HepG2 (cell line): ENCODE data around the gene EPHB6. TPM values are rescaled to one million over a fixed set of nuclear protein-coding genes. Genes with fewer than 3 reads are reported as not detected.

Experiments used
- ATAC-seq: fragments of 200-7000 bp; cut with Tn5 transposase; 3 replicates; pipeline ENCODE4 v1.9.1; 2020; ENCODE audit warnings: mild to moderate bottlenecking, moderate library complexity
- BruUV-seq: library from RNA; stranded (reverse); fragments of 400-500 nt; replicated peaks from 2 replicates; lab custom pipeline; 2021; lab: Mats Ljungman, UMichigan
- CTCF ChIA-PET: fragments of 300-600 bp; formaldehyde crosslinking; extraction: SDS; loops from one replicate; lab custom pipeline; 2021; ENCODE audit warnings: low total read pairs, inconsistent platforms, low intra/inter-chr PET ratio; lab: Yijun Ruan, JAX
- POLR2A ChIA-PET: fragments of 350-600 bp; sonication (Branson Sonifier 250); formaldehyde crosslinking; loops from one replicate; lab custom pipeline; 2020; ENCODE audit warnings: antibody characterized with exemption, inconsistent platforms; lab: Yijun Ruan, JAX
- DNase-seq: peaks from one replicate; pipeline ENCODE4 v3.0.0-alpha.2; 2015; ENCODE audit warnings: low spot score
- FAIRE-seq: peaks from 3 replicates; lab custom pipeline; 2011; peaks lifted over from hg19 to GRCh38; lab: Jason Lieb, UNC
- H2AFZ ChIP-seq: one replicate; pipeline ENCODE4 v1.6.1; 2011; ENCODE audit warnings: low read length, inconsistent platforms
- H3K27ac ChIP-seq: fragments of 300-600 bp; 3 replicates; pipeline ENCODE4 v1.8.0; 2011; ENCODE audit warnings: mixed run types, mild to moderate bottlenecking, mixed read lengths, low read length, inconsistent platforms; ENCODE audit not compliant: insufficient read depth; ENCODE audit errors: extremely low read length
- H3K27me3 ChIP-seq, 2 experiments: fragments of 200-600 bp in 1 of 2; 2 replicates in 1 of 2; 3 replicates in 1 of 2; pipeline versions ENCODE4 v1.6.0 to v1.8.0; 2011; ENCODE audit warnings: low read length in 2 of 2, mild to moderate bottlenecking in 2 of 2, moderate library complexity in 2 of 2, inconsistent platforms in 1 of 2; ENCODE audit not compliant: insufficient read depth in 2 of 2, control insufficient read depth in 1 of 2
- H3K36me3 ChIP-seq, 2 experiments: fragments of 200-600 bp in 1 of 2; replicated peaks in 1 of 2; 2 replicates in 1 of 2; 3 replicates in 1 of 2; pipeline versions ENCODE4 v1.5.1 to v1.8.0; 2011; ENCODE audit warnings: low read length in 2 of 2, inconsistent platforms in 1 of 2; ENCODE audit not compliant: insufficient read depth in 2 of 2, control insufficient read depth in 1 of 2
- H3K4me1 ChIP-seq: 2 replicates; pipeline ENCODE4 v1.5.1; 2012; ENCODE audit warnings: low read length, inconsistent platforms; ENCODE audit not compliant: insufficient read depth
- H3K4me2 ChIP-seq: 2 replicates; pipeline ENCODE4 v1.6.0; 2011; ENCODE audit warnings: low read depth, low read length, inconsistent platforms
- H3K4me3 ChIP-seq, 3 experiments: fragments of 200-600 bp in 1 of 3; sonication (generic), shearing (Covaris generic) in 1 of 3; replicated peaks in 1 of 3; 2 replicates each; pipeline ENCODE4 v1.5.1; 2011 to 2016; ENCODE audit warnings: low read length in 3 of 3, inconsistent platforms in 2 of 3, low read depth in 2 of 3, mild to moderate bottlenecking in 2 of 3, control low read depth in 1 of 3, mixed read lengths in 1 of 3; ENCODE audit not compliant: insufficient read depth in 1 of 3
- H3K79me2 ChIP-seq: one replicate; pipeline ENCODE4 v1.6.1; 2011; ENCODE audit warnings: low read length, inconsistent platforms; ENCODE audit not compliant: insufficient read depth
- H3K9ac ChIP-seq: 2 replicates; pipeline ENCODE4 v1.6.0; 2011; ENCODE audit warnings: mild to moderate bottlenecking, low read depth, low read length, inconsistent platforms; ENCODE audit not compliant: insufficient read depth
- H3K9me3 ChIP-seq: 2 replicates; pipeline ENCODE4 v1.5.1; 2012; ENCODE audit warnings: mild to moderate bottlenecking, low read length
- H4K20me1 ChIP-seq: 2 replicates; pipeline ENCODE4 v1.6.0; 2011; ENCODE audit warnings: inconsistent platforms, mild to moderate bottlenecking, low read length, moderate library complexity; ENCODE audit not compliant: insufficient read depth
- IRF2 ChIP-seq: IDR thresholded peaks from 2 replicates; pipeline ENCODE4 v1.6.1; 2018; ENCODE audit warnings: missing genetic modification reagents, missing compliant biosample characterization
- PLSCR1 ChIP-seq: sonication (generic); formaldehyde crosslinking; IDR thresholded peaks from 2 replicates; pipeline ENCODE4 v1.5.0; 2020; ENCODE audit warnings: missing genetic modification reagents, mild to moderate bottlenecking, borderline replicate concordance
- POLR2A ChIP-seq, 2 experiments: IDR thresholded peaks; 2 replicates each; pipeline ENCODE4 v1.6.1; 2011; ENCODE audit warnings: low read depth in 2 of 2, low read length in 2 of 2, mild to moderate bottlenecking in 1 of 2, moderate library complexity in 1 of 2; ENCODE audit not compliant: insufficient read depth in 1 of 2
- PRMT3 ChIP-seq: sonication (generic); formaldehyde crosslinking; IDR thresholded peaks from 2 replicates; pipeline ENCODE4 v1.8.1; 2022; ENCODE audit warnings: low read depth, mild to moderate bottlenecking, moderate library complexity, missing genetic modification reagents, borderline replicate concordance
- RORA ChIP-seq: sonication (generic); formaldehyde crosslinking; IDR thresholded peaks from 2 replicates; pipeline ENCODE4 v1.5.0; 2020; ENCODE audit warnings: mild to moderate bottlenecking, missing genetic modification reagents, moderate library complexity
- SATB2 ChIP-seq: sonication (generic); formaldehyde crosslinking; IDR thresholded peaks from 2 replicates; pipeline ENCODE4 v1.5.0; 2020; ENCODE audit warnings: missing genetic modification reagents
- ZBTB14 ChIP-seq: sonication (generic); formaldehyde crosslinking; IDR thresholded peaks from 2 replicates; pipeline ENCODE4 v1.4.0; 2020; ENCODE audit warnings: missing genetic modification reagents
- ZBTB26 ChIP-seq: IDR thresholded peaks from 2 replicates; pipeline ENCODE4 v1.6.1; 2016; ENCODE audit warnings: missing compliant biosample characterization, missing genetic modification reagents, borderline replicate concordance
- ZMYM4 ChIP-seq: sonication (generic); formaldehyde crosslinking; IDR thresholded peaks from 2 replicates; pipeline ENCODE4 v1.8.1; 2023; ENCODE audit warnings: mild to moderate bottlenecking, missing genetic modification reagents
- ZNF251 ChIP-seq: sonication (generic); formaldehyde crosslinking; IDR thresholded peaks from 2 replicates; pipeline ENCODE4 v1.9.0; 2021; ENCODE audit warnings: mild to moderate bottlenecking, missing genetic modification reagents
- ZNF263 ChIP-seq: sonication (generic); formaldehyde crosslinking; IDR thresholded peaks from 2 replicates; pipeline ENCODE4 v1.4.0; 2020; ENCODE audit warnings: missing genetic modification reagents
- ZNF563 ChIP-seq: sonication (generic); formaldehyde crosslinking; IDR thresholded peaks from 2 replicates; pipeline ENCODE4 v1.8.0; 2022; ENCODE audit warnings: mild to moderate bottlenecking, moderate library complexity, missing genetic modification reagents
- ZNF609 ChIP-seq: sonication (generic); formaldehyde crosslinking; IDR thresholded peaks from 2 replicates; pipeline ENCODE4 v1.4.0; 2020; ENCODE audit warnings: mild to moderate bottlenecking, missing genetic modification reagents, borderline replicate concordance
- WGBS: methylation state at CpG from one replicate; pipeline ENCODE4 v1.1.6; 2017; ENCODE audit warnings: low lambda C conversion rate; 5-methylcytosine and 5-hydroxymethylcytosine counted together
- in situ Hi-C: cut with HindIII; loops from 2 replicates; pipeline ENCODE4 v1.10.0; 2017; ENCODE audit warnings: low pct_unique_long_range_greater_than_20kb; ENCODE audit not compliant: extremely low pct_ligation_motif_present
- intact Hi-C: fragments of 100-400 bp; cut with micrococcal nuclease; formaldehyde crosslinking; loops from one replicate; pipeline ENCODE4 v1.10.0; 2022; ENCODE audit not compliant: unreplicated experiment
- polyA plus RNA-seq, 8 experiments: library from polyadenylated mRNA; depleted of rRNA in 3 of 8; stranded (reverse) in 7 of 8; unstranded in 1 of 8; fragments of >200 nt; fragmentation: Illumina TruSeq in 4 of 8; extraction: Trizol in 4 of 8; gene quantifications; 2 replicates each; pipeline versions ENCODE4 v1.2.1 to v1.2.3, GENCODE V29; 2011 to 2016; ENCODE audit warnings: low read depth in 4 of 8, missing spikeins in 1 of 8, mixed read lengths in 1 of 8; ENCODE audit not compliant: insufficient read depth in 1 of 8
- total RNA-seq, 5 experiments: library from RNA; depleted of rRNA; stranded (reverse); fragments of >200 nt; fragmentation: Illumina TruSeq; extraction: Trizol; gene quantifications; 2 replicates each; pipeline ENCODE4 v1.2.3, GENCODE V29; 2016; ENCODE audit warnings: low read depth in 1 of 5

EPHB6 gene
- total and polyA plus RNA-seq, 2 of the 13 experiments (the other 11 are each of a cell fraction or from before 2014, with no cell fraction given), result not detected

- Histone ChIP-seq H3K9ac (no peak overlapping the region), H2AFZ (no peak overlapping the region), H3K4me2 (no peak overlapping the region), H3K4me3 (no peak overlapping the region), H3K4me1 (no peaks in the 10 kb centered on the region), H3K27me3 (peaks cover 6 to 37% of the 10 kb centered on the region in 2 experiments; a peak in 4 of 5 replicates), H3K9me3 (no peaks in the 10 kb centered on the region), H3K36me3 (no peaks in the 10 kb centered on the region), H4K20me1 (no peaks in the 10 kb centered on the region), H3K27ac (no peak overlapping the region), H3K79me2 (no peaks in the 10 kb centered on the region)
- TF ChIP-seq POLR2A (IDR thresholded peaks at IDR 0.05; ENCODE audit: insufficient read depth in 1 of 2, low read depth in 2 of 2, low read length in 2 of 2), result no peak
- no peak for TF ChIP-seq PLSCR1 (CRISPR knock-in tag)
- no peak for TF ChIP-seq SATB2
- TF ChIP-seq ZNF609 (CRISPR knock-in tag), result no peak
- TF ChIP-seq IRF2 (CRISPR knock-in tag), result no peak
- no peak for TF ChIP-seq ZMYM4 (CRISPR knock-in tag)
- TF ChIP-seq RORA (CRISPR knock-in tag), result no peak
- no peak for TF ChIP-seq PRMT3 (CRISPR knock-in tag)
- TF ChIP-seq ZNF263 (CRISPR knock-in tag), result no peak
- no peak for TF ChIP-seq ZNF563 (CRISPR knock-in tag)
- TF ChIP-seq ZBTB26 (CRISPR knock-in tag), result no peak
- TF ChIP-seq ZBTB14 (CRISPR knock-in tag), result no peak
- no peak for TF ChIP-seq ZNF251 (CRISPR knock-in tag)
- no peak for ATAC-seq
- POLR2A ChIA-PET, result no interaction called here
- BruUV-seq, result no TSS peak
- intact Hi-C loops, result no loop called here
- no peak for DNase-seq
- 49% methylated on average over 9 of the region's 11 CpGs for WGBS
- in situ Hi-C loops, result no loop called here
- CTCF ChIA-PET, result no interaction called here
- FAIRE-seq, result no peak
Observed at GRCh38 chr7:142868986-142869415, 14.1 kb downstream of the EPHB6 start.
